ENCODE results near the gene CHST10. TPM values are rescaled to one million over a fixed set of nuclear protein-coding genes. Genes with fewer than 3 reads are reported as not detected.

The CHST10 gene
- 16.2 to 17.4 TPM (median 16.7 TPM) in 5 replicates for total RNA-seq (2022; extraction: Qiagen RNA extraction; ENCODE audit: low read depth)

GRCh38 chr2:100416935-100417710 is at the start of gene CHST10:
TSS of gene CHST10 (minus strand) at chr2:100417668. CDS start at chr2:100406675, 10,993 bp downstream.

Other genes starting within 250 kb of the CHST10 start
- gene LONRF2, start 95.2 kb downstream of the CHST10 start, total RNA-seq (2022; extraction: Qiagen RNA extraction; ENCODE audit: low read depth) = 2.8 to 4.1 TPM (median 3.3 TPM) in 5 replicates
- gene NMS, start 52.8 kb upstream of the CHST10 start, total RNA-seq (2022; extraction: Qiagen RNA extraction; ENCODE audit: low read depth) = not detected in 5 replicates
- gene PDCL3, start 145.3 kb upstream of the CHST10 start, total RNA-seq (2022; extraction: Qiagen RNA extraction; ENCODE audit: low read depth) = 37.0 to 51.1 TPM (median 39.7 TPM) in 5 replicates